ENCODE data around the gene CNOT1.

The CNOT1 gene

DNA sequence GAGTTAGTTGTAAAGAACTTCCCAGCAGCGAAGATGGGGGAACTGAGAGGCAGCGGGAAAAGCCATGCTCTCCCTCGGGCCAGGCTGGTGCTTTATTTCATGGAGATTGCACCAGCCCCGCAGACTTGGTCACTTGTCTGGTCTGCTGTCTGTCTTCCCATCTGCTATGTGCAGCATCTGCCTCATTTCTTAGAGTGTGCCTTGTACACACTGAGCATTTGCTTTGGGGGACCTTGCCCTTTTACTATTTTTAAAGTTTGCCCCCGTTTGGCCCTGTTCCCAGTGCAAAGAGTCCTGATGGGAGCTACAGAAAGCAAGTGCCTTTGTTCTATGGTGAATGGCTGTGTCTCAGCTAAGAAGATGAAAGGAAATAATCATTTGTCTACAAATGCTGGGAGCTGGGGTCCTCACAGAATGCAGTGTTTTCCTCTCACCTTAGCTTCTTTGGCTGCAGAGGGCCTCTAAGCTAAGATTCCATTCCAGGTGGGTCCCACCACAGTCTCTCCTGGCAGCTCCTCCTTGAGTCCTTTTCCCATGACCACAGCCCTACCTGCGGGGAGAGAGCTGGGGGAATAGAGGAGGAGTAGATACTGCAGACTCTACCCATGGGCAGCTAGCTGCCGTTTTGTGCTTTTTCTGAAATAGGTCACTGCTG lies 25.1 kb upstream of the CNOT1 start:
- no peak overlapping the region for H3K9ac ChIP-seq (ENCODE audit: low read depth, low read length)
- H3K36me3 ChIP-seq (ENCODE audit: control insufficient read depth, insufficient read depth, low read length) = no peaks in the 10 kb centered on the region
- peaks cover 4% of the 10 kb centered on the region for H3K4me1 ChIP-seq (ENCODE audit: control insufficient read depth, insufficient read depth, low read length)

DNA sequence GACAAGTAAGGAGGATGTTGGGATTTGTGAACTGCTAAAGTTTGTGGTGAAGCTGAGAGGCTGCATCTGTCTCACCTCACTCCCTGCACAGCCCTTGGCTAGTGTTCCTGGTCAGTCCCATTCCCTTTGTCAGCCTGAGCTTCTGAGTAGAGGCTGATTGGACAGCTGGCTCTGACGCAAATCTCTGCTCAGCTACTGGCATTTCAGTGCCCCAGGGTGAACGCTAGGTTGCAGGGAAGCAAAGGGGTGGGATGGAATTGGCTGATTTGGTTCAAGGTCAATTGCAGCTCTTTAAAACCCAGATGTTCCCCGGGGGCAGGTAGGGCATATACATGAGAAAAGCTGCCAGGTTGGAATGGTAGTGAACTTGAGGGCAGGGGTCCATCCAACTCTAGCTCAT lies 23.1 kb upstream of the CNOT1 start:
- Histone ChIP-seq H3K27me3 (ENCODE audit: control insufficient read depth, insufficient read depth, low read length) (no peaks in the 10 kb centered on the region), H3K4me1 (ENCODE audit: control insufficient read depth, insufficient read depth, low read length) (peaks cover 4% of the 10 kb centered on the region), H3K4me3 (ENCODE audit: low read depth, low read length) (no peak overlapping the region), H3K9ac (ENCODE audit: low read depth, low read length) (no peak overlapping the region), H3K27ac (ENCODE audit: low read depth, low read length) (no peak overlapping the region), H3K9me3 (ENCODE audit: control insufficient read depth, insufficient read depth, low read length) (no peaks in the 10 kb centered on the region), H3K36me3 (ENCODE audit: control insufficient read depth, insufficient read depth, low read length) (no peaks in the 10 kb centered on the region)

More for the DNA sequence above, 25.1 kb upstream of the CNOT1 start:
- Histone ChIP-seq H3K9me3 (ENCODE audit: control insufficient read depth, insufficient read depth, low read length) (no peaks in the 10 kb centered on the region), H3K4me3 (ENCODE audit: low read depth, low read length) (no peak overlapping the region), H3K27me3 (ENCODE audit: control insufficient read depth, insufficient read depth, low read length) (no peaks in the 10 kb centered on the region), H3K27ac (ENCODE audit: low read depth, low read length) (no peak overlapping the region)

GRCh38 chr16:58651965-58652348 lies 22.3 kb upstream of the CNOT1 start:
- H3K9ac ChIP-seq (ENCODE audit: low read depth, low read length) = no peak overlapping the region
- no peak overlapping the region for H3K4me3 ChIP-seq (ENCODE audit: low read depth, low read length)
- H3K27ac ChIP-seq (ENCODE audit: low read depth, low read length) = no peak overlapping the region
- H3K9me3 ChIP-seq (ENCODE audit: control insufficient read depth, insufficient read depth, low read length) = no peaks in the 10 kb centered on the region
- peaks cover 4% of the 10 kb centered on the region for H3K4me1 ChIP-seq (ENCODE audit: control insufficient read depth, insufficient read depth, low read length)
- H3K36me3 ChIP-seq (ENCODE audit: control insufficient read depth, insufficient read depth, low read length) = no peaks in the 10 kb centered on the region
- H3K27me3 ChIP-seq (ENCODE audit: control insufficient read depth, insufficient read depth, low read length) = no peaks in the 10 kb centered on the region

GRCh38 chr16:58649707-58650106 lies 20.1 kb upstream of the CNOT1 start:
- no peak overlapping the region for H3K9ac ChIP-seq (ENCODE audit: low read depth, low read length)
- no peaks in the 10 kb centered on the region for H3K9me3 ChIP-seq (ENCODE audit: control insufficient read depth, insufficient read depth, low read length)
- no peaks in the 10 kb centered on the region for H3K36me3 ChIP-seq (ENCODE audit: control insufficient read depth, insufficient read depth, low read length)
- H3K4me3 ChIP-seq (ENCODE audit: low read depth, low read length) = no peak overlapping the region
- peaks cover 4% of the 10 kb centered on the region for H3K4me1 ChIP-seq (ENCODE audit: control insufficient read depth, insufficient read depth, low read length)
- no peak overlapping the region for H3K27ac ChIP-seq (ENCODE audit: low read depth, low read length)
- no peaks in the 10 kb centered on the region for H3K27me3 ChIP-seq (ENCODE audit: control insufficient read depth, insufficient read depth, low read length)

DNA sequence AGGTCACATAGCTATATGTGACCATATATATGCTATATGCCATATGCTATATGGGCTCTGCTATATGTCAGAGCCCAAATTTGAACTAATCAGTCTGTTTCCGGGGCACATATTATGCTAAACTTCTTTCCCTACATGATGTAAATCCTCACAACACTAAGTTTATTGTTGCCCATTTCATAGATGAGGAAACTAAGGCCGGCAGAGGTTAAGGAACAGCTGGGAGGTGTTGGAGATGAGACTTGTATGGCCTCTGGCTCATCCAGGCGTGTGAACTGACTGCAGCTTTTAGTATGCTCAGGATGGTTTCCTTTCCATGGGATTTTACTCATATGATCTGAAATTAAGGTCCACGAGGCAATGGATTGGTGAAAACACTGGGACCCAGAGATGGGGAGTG lies 17.5 kb upstream of the CNOT1 start:
- H3K27ac ChIP-seq (ENCODE audit: low read depth, low read length) = no peak overlapping the region
- no peaks in the 10 kb centered on the region for H3K27me3 ChIP-seq (ENCODE audit: control insufficient read depth, insufficient read depth, low read length)
- H3K36me3 ChIP-seq (ENCODE audit: control insufficient read depth, insufficient read depth, low read length) = no peaks in the 10 kb centered on the region
- H3K9ac ChIP-seq (ENCODE audit: low read depth, low read length) = no peak overlapping the region
- H3K4me1 ChIP-seq (ENCODE audit: control insufficient read depth, insufficient read depth, low read length) = no peaks in the 10 kb centered on the region
- no peak overlapping the region for H3K4me3 ChIP-seq (ENCODE audit: low read depth, low read length)
- no peaks in the 10 kb centered on the region for H3K9me3 ChIP-seq (ENCODE audit: control insufficient read depth, insufficient read depth, low read length)

DNA sequence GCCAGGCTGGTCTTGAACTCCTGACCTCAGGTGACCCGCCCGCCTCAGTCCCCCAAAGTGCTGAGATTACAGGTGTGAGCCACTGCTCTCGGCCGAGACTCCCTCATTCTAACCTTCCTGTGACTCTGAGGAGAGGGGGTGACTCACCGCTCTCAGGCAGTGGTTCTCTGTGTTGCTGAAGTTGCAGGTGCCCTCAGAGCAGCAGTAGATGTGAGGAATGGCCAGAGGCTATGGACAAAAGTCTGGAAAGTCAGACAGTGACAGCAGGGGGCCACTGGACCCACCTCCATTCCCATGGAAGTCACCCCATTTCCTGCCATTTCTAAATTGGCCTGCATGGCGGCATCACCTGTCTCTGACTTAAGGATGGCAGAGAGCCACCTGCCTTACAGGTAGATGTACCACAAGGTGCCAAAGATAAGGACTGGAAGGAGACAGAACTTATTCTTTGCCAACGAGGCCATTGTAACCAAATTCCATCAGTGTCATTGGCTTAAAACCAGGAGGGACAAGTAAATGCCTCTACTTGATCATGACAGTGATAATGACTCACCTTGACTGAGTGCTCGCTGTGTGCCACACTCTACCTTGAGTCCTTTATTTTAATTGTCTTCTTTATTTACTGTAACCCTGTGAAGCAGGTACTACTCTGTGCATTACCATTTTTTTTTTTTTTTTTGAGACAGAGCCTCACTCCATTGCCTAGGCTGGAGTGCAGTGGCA lies 15.3 kb upstream of the CNOT1 start:
- no peaks in the 10 kb centered on the region for H3K36me3 ChIP-seq (ENCODE audit: control insufficient read depth, insufficient read depth, low read length)
- no peaks in the 10 kb centered on the region for H3K9me3 ChIP-seq (ENCODE audit: control insufficient read depth, insufficient read depth, low read length)
- H3K4me3 ChIP-seq (ENCODE audit: low read depth, low read length) = no peak overlapping the region
- no peaks in the 10 kb centered on the region for H3K27me3 ChIP-seq (ENCODE audit: control insufficient read depth, insufficient read depth, low read length)
- no peak overlapping the region for H3K9ac ChIP-seq (ENCODE audit: low read depth, low read length)
- no peak overlapping the region for H3K27ac ChIP-seq (ENCODE audit: low read depth, low read length)
- H3K4me1 ChIP-seq (ENCODE audit: control insufficient read depth, insufficient read depth, low read length) = no peaks in the 10 kb centered on the region

GRCh38 chr16:58644108-58644507 lies 14.5 kb upstream of the CNOT1 start:
- Histone ChIP-seq H3K9me3 (ENCODE audit: control insufficient read depth, insufficient read depth, low read length) (no peaks in the 10 kb centered on the region), H3K27me3 (ENCODE audit: control insufficient read depth, insufficient read depth, low read length) (no peaks in the 10 kb centered on the region), H3K36me3 (ENCODE audit: control insufficient read depth, insufficient read depth, low read length) (no peaks in the 10 kb centered on the region), H3K4me1 (ENCODE audit: control insufficient read depth, insufficient read depth, low read length) (no peaks in the 10 kb centered on the region), H3K27ac (ENCODE audit: low read depth, low read length) (no peak overlapping the region), H3K9ac (ENCODE audit: low read depth, low read length) (no peak overlapping the region), H3K4me3 (ENCODE audit: low read depth, low read length) (no peak overlapping the region)

DNA sequence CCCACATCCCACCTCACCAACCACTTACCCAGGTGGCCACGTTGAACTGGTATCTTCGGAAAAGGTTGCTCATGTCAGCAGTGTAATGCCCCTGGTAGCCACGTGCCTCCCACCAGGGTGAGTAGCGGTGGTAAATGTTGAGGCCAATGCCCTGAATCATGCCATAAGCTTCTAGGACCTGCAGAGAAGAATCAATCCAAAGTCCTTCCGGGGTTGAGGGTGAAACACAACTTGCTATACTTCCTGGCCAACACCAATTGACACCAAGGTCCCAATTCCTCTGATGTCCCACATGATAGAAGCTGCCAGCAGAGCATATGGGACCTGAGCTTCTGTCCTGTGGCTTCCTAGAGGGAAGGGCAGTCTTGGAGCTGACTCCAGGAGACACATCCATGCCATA lies 11.3 kb upstream of the CNOT1 start:
- Histone ChIP-seq H3K9me3 (ENCODE audit: control insufficient read depth, insufficient read depth, low read length) (no peaks in the 10 kb centered on the region), H3K9ac (ENCODE audit: low read depth, low read length) (no peak overlapping the region), H3K27me3 (ENCODE audit: control insufficient read depth, insufficient read depth, low read length) (no peaks in the 10 kb centered on the region), H3K4me1 (ENCODE audit: control insufficient read depth, insufficient read depth, low read length) (no peaks in the 10 kb centered on the region), H3K36me3 (ENCODE audit: control insufficient read depth, insufficient read depth, low read length) (no peaks in the 10 kb centered on the region), H3K27ac (ENCODE audit: low read depth, low read length) (no peak overlapping the region), H3K4me3 (ENCODE audit: low read depth, low read length) (no peak overlapping the region)

GRCh38 chr16:58639836-58640235 lies 10.2 kb upstream of the CNOT1 start:
- Histone ChIP-seq H3K27me3 (ENCODE audit: control insufficient read depth, insufficient read depth, low read length) (no peaks in the 10 kb centered on the region), H3K4me3 (ENCODE audit: low read depth, low read length) (no peak overlapping the region)

GRCh38 chr16:58639230-58639629 lies 9.6 kb upstream of the CNOT1 start:
- H3K27ac ChIP-seq (ENCODE audit: low read depth, low read length) = no peak overlapping the region
- H3K4me3 ChIP-seq (ENCODE audit: low read depth, low read length) = no peak overlapping the region
- H3K4me1 ChIP-seq (ENCODE audit: control insufficient read depth, insufficient read depth, low read length) = no peaks in the 10 kb centered on the region

More at GRCh38 chr16:58639836-58640235, 10.2 kb upstream of the CNOT1 start:
- H3K9me3 ChIP-seq (ENCODE audit: control insufficient read depth, insufficient read depth, low read length) = no peaks in the 10 kb centered on the region
- no peaks in the 10 kb centered on the region for H3K4me1 ChIP-seq (ENCODE audit: control insufficient read depth, insufficient read depth, low read length)
- no peak overlapping the region for H3K27ac ChIP-seq (ENCODE audit: low read depth, low read length)
- no peaks in the 10 kb centered on the region for H3K36me3 ChIP-seq (ENCODE audit: control insufficient read depth, insufficient read depth, low read length)
- no peak overlapping the region for H3K9ac ChIP-seq (ENCODE audit: low read depth, low read length)

GRCh38 chr16:58638148-58639036 lies 8.8 kb upstream of the CNOT1 start:
- no peak overlapping the region for H3K27ac ChIP-seq (ENCODE audit: low read depth, low read length)
- H3K9ac ChIP-seq (ENCODE audit: low read depth, low read length) = no peak overlapping the region
- no peaks in the 10 kb centered on the region for H3K9me3 ChIP-seq (ENCODE audit: control insufficient read depth, insufficient read depth, low read length)
- no peaks in the 10 kb centered on the region for H3K36me3 ChIP-seq (ENCODE audit: control insufficient read depth, insufficient read depth, low read length)
- no peak overlapping the region for H3K4me3 ChIP-seq (ENCODE audit: low read depth, low read length)
- no peaks in the 10 kb centered on the region for H3K27me3 ChIP-seq (ENCODE audit: control insufficient read depth, insufficient read depth, low read length)
- H3K4me1 ChIP-seq (ENCODE audit: control insufficient read depth, insufficient read depth, low read length) = no peaks in the 10 kb centered on the region

More at GRCh38 chr16:58639230-58639629, 9.6 kb upstream of the CNOT1 start:
- H3K9ac ChIP-seq (ENCODE audit: low read depth, low read length) = no peak overlapping the region
- H3K36me3 ChIP-seq (ENCODE audit: control insufficient read depth, insufficient read depth, low read length) = no peaks in the 10 kb centered on the region
- H3K9me3 ChIP-seq (ENCODE audit: control insufficient read depth, insufficient read depth, low read length) = no peaks in the 10 kb centered on the region
- H3K27me3 ChIP-seq (ENCODE audit: control insufficient read depth, insufficient read depth, low read length) = no peaks in the 10 kb centered on the region

All from HUES48 (cell line).